ENCODE data around the gene HMGA1. TPM values are rescaled to one million over a fixed set of nuclear protein-coding genes. Genes with fewer than 3 reads are reported as not detected.
A peak's percentile ranks its signal among the peaks of the same experiment; 100 is the strongest.
"Not testable (repeated sequence)": the region's sequence is repeated elsewhere in the genome, so short reads cannot be mapped to it uniquely, and the experiment has no call there.

The HMGA1 gene
- total RNA-seq, 2 experiments from 2014 or later = 569 to 649 TPM

DNA sequence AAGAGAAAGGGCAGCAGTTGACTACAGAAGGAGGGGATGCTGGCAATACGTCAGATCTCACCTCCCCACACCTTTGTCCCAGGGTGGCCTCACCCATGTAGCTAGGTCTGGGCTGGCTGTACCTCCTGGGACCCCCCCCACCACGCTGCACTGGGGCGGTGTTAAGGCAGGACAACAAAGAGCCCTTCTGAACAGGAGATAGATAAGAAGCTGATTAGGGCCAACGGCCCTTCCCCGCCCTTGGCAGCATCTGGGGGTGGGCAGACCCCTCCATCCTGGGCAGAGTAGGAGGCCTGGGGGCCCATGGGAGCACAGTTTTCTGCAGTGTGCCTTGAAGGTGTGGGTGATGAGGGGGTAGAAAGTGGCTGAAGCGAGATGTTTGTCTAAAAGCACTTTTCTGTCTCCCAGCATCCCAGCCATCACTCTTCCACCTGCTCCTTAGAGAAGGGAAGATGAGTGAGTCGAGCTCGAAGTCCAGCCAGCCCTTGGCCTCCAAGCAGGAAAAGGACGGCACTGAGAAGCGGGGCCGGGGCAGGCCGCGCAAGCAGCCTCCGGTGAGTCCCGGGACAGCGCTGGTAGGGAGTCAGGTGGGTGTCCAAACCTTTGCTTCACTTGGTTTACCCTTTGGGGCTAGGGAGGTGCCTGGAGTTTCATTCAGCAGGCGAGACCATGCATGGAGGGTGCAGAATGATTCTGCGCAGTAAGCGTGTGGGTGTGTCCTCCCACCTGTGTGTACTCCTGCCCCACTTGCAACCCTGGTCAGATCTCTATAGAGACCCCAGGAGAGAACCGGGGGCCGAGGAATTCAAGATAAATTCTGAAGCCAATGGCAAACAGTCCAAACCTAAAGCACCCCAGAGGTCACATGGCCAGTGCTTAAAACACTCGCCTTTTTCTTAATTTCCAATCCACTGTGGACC lies 3.9 kb downstream of the HMGA1 start:
- CTCF ChIA-PET = interaction anchor here (1.3 to 1.6 kb wide), 2 partner anchors 9 to 45 kb away, joined by 3 to 5 read pairs; no protein-coding TSS in a partner anchor
- intact Hi-C loops (cut with DNase I, micrococcal nuclease) = no loop called here
- DNase-seq = no peak
- POLR2A ChIA-PET = interaction anchor here (0.7 to 1.5 kb wide), 3 partner anchors 17 to 418 kb away, joined by 3 to 5 read pairs (median 3); no protein-coding TSS in a partner anchor
- no peak for ATAC-seq
- Mint-ChIP-seq H3K4me1 (peaks cover 74% of the 10 kb centered on the region), H3K36me3 (ENCODE audit: low read depth) (peaks cover 62% of the 10 kb centered on the region), H3K4me3 (peak overlapping the region; percentile 85), H3K27ac (peak overlapping the region; percentile 94), H3K9me3 (ENCODE audit: low read depth) (no peaks in the 10 kb centered on the region), H3K27me3 (no peaks in the 10 kb centered on the region)

GRCh38 chr6:34241351-34242215 lies 4.9 kb downstream of the HMGA1 start:
- no peak for ATAC-seq
- no peak overlapping the region for H3K4me3 Mint-ChIP-seq
- H3K27me3 Mint-ChIP-seq = no peaks in the 10 kb centered on the region
- POLR2A ChIA-PET = interaction anchor here (0.7 kb wide), 2 partner anchors 8 to 31 kb away, joined by 3 read pairs; no protein-coding TSS in a partner anchor
- DNase-seq = no peak
- intact Hi-C loops (cut with DNase I, micrococcal nuclease) = no loop called here
- peak overlapping the region; percentile 94 for H3K27ac Mint-ChIP-seq
- CTCF ChIA-PET = interaction anchor here (0.8 kb wide), 1 partner anchor 51 kb away, joined by 4 read pairs; no protein-coding TSS in a partner anchor
- H3K4me1 Mint-ChIP-seq = peaks cover 79% of the 10 kb centered on the region
- peaks cover 72% of the 10 kb centered on the region for H3K36me3 Mint-ChIP-seq (ENCODE audit: low read depth)
- no peaks in the 10 kb centered on the region for H3K9me3 Mint-ChIP-seq (ENCODE audit: low read depth)

GRCh38 chr6:34242252-34243130 lies 5.8 kb downstream of the HMGA1 start:
- Mint-ChIP-seq H3K4me3 (peak overlapping the region; percentile 34), H3K27ac (peak overlapping the region; percentile 94), H3K27me3 (no peaks in the 10 kb centered on the region), H3K36me3 (ENCODE audit: low read depth) (peaks cover 73% of the 10 kb centered on the region), H3K4me1 (peaks cover 88% of the 10 kb centered on the region), H3K9me3 (ENCODE audit: low read depth) (no peaks in the 10 kb centered on the region)
- ChIA-PET POLR2A (interaction anchor here (0.7 kb wide), 1 partner anchor 32 kb away, joined by 3 read pairs; no protein-coding TSS in a partner anchor), CTCF (interaction anchor here (1.1 kb wide), 1 partner anchor 173 kb away, joined by 3 read pairs; no protein-coding TSS in a partner anchor)
- intact Hi-C loops (cut with DNase I, micrococcal nuclease) = loop anchor here in 1 of 2 experiments (1.0 kb wide), 1 partner anchor 46 kb away; no protein-coding TSS in a partner anchor
- ATAC-seq (peak; percentile 6), DNase-seq (peak; percentile 39)

- ChIA-PET CTCF (interaction anchor here (1.1 kb wide), 1 partner anchor 172 kb away, joined by 3 read pairs; no protein-coding TSS in a partner anchor), POLR2A (interaction anchor here (1.3 kb wide), 1 partner anchor 19 kb away, joined by 4 read pairs; no protein-coding TSS in a partner anchor)
- Mint-ChIP-seq H3K27me3 (no peaks in the 10 kb centered on the region), H3K4me3 (peak overlapping the region; percentile 34), H3K9me3 (ENCODE audit: low read depth) (no peaks in the 10 kb centered on the region), H3K4me1 (peaks cover 95% of the 10 kb centered on the region), H3K36me3 (ENCODE audit: low read depth) (peaks cover 70% of the 10 kb centered on the region), H3K27ac (peak overlapping the region; percentile 94)
- ATAC-seq = peak; percentile 5
- intact Hi-C loops (cut with DNase I, micrococcal nuclease) = loop anchor here in 1 of 2 experiments (1.0 kb wide), 1 partner anchor 47 kb away; no protein-coding TSS in a partner anchor
- peak; percentile 50 for DNase-seq
Observed at GRCh38 chr6:34243131-34243771, 6.6 kb downstream of the HMGA1 start.

DNA sequence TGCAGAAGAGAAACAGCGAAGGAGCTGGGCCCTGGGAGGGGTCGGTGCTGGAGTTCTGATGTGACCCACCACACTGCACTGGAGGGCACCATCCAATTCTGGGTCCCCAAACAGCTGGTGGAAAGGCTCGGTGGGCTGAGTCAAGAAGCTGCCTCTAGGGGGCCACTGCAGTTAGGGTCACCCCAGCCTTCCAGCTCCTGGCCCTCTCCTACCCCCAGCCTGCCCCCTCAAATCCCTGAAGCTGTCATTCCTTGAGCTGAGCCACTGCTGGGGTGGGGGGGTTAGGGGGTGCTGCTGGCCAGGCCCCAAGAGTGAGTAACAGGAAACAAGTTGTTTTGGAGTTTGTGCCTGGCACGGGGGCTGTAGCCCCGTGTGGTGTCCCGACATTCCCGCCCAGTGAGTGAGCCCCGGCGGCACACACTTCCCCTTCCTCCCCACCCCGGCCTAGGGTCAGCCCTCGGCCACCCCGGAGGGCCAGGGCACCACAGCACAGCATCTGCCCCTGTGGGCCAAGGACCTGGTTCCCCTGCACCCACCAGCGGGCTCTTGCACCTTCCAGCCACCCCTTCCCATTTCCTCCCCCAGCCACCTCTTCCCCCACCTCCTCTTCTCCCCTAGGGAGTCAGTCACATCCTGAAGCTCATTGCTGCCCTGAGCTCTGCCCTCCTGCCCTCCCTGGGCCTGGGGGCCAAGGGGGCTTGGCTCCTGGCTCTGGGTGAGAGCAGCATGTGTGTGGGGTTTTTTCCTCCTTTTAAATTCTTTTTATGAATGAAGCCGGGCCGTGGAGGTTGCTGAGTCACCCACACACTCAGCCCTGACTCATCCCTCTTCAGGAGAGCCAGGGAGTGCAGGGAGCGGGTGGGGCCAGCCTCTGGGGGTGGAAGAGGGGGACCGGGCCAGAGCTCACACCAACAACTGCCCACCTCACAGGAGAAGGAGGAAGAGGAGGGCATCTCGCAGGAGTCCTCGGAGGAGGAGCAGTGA lies 7.5 kb downstream of the HMGA1 start:
- ChIA-PET CTCF (interaction anchor here (0.6 to 0.8 kb wide), 2 partner anchors 49 to 452 kb away, joined by 3 to 4 read pairs; no protein-coding TSS in a partner anchor), POLR2A (interaction anchor here (1.3 kb wide), 1 partner anchor 20 kb away, joined by 4 read pairs; no protein-coding TSS in a partner anchor)
- no peaks in the 10 kb centered on the region for H3K27me3 Mint-ChIP-seq
- H3K27ac Mint-ChIP-seq = peak overlapping the region; percentile 94
- no peaks in the 10 kb centered on the region for H3K9me3 Mint-ChIP-seq (ENCODE audit: low read depth)
- H3K4me3 Mint-ChIP-seq = peak overlapping the region; percentile 10
- peaks cover 89% of the 10 kb centered on the region for H3K4me1 Mint-ChIP-seq
- intact Hi-C loops (cut with DNase I, micrococcal nuclease) = loop anchor here (1.0 kb wide), 1 partner anchor 48 kb away; no protein-coding TSS in a partner anchor
- DNase-seq = peak; percentile 87
- peak; percentile 47 for ATAC-seq
- H3K36me3 Mint-ChIP-seq (ENCODE audit: low read depth) = peaks cover 62% of the 10 kb centered on the region

- DNase-seq; ATAC-seq; POLR2A ChIA-PET; H3K27ac Mint-ChIP-seq; H3K9me3 Mint-ChIP-seq (ENCODE audit: low read depth); H3K4me3 Mint-ChIP-seq; H3K27me3 Mint-ChIP-seq: not testable (repeated sequence)
- H3K4me1 Mint-ChIP-seq = peaks cover 80% of the 10 kb centered on the region
- H3K36me3 Mint-ChIP-seq (ENCODE audit: low read depth) = peaks cover 55% of the 10 kb centered on the region
- intact Hi-C loops (cut with DNase I, micrococcal nuclease) = loop anchor here in 1 of 2 experiments (5.0 kb wide), 1 partner anchor 172 kb away; no protein-coding TSS in a partner anchor
- CTCF ChIA-PET = interaction anchor here (0.8 kb wide), 1 partner anchor 50 kb away, joined by 4 read pairs; no protein-coding TSS in a partner anchor
Observed at GRCh38 chr6:34245032-34245760, 8.5 kb downstream of the HMGA1 start.

GRCh38 chr6:34245761-34246140 lies 9.1 kb downstream of the HMGA1 start:
- peaks cover 75% of the 10 kb centered on the region for H3K4me1 Mint-ChIP-seq
- H3K4me3 Mint-ChIP-seq; DNase-seq; H3K27me3 Mint-ChIP-seq; ATAC-seq; POLR2A ChIA-PET; H3K9me3 Mint-ChIP-seq (ENCODE audit: low read depth): not testable (repeated sequence)
- intact Hi-C loops (cut with DNase I, micrococcal nuclease) = loop anchor here in 1 of 2 experiments (5.0 kb wide), 1 partner anchor 172 kb away; no protein-coding TSS in a partner anchor
- H3K27ac Mint-ChIP-seq = peak overlapping the region; percentile 8
- peaks cover 50% of the 10 kb centered on the region for H3K36me3 Mint-ChIP-seq (ENCODE audit: low read depth)
- CTCF ChIA-PET = interaction anchor here (5.1 kb wide), 1 partner anchor 170 kb away, joined by 34 read pairs; no protein-coding TSS in a partner anchor

DNA sequence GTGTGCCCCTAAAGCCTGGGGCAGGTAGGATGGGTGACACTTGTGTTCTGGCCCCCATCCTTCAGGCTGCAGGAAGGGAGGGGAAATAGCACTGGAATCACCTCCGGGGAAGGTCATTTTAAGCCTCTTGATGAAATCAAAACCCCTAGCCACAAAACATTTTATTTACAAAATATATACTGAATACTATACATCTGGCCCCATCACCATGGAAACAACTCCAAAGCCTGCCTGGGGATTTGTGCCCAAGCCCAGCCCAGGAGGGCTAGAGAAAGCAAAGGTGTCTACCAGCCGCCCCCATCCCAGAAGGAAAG lies 9.5 kb downstream of the HMGA1 start:
- ChIA-PET CTCF (interaction anchor here (5.1 kb wide), 1 partner anchor 169 kb away, joined by 34 read pairs; no protein-coding TSS in a partner anchor), POLR2A (no interaction called here)
- no peak for DNase-seq
- peaks cover 70% of the 10 kb centered on the region for H3K4me1 Mint-ChIP-seq
- ATAC-seq = no peak
- H3K27me3 Mint-ChIP-seq = no peaks in the 10 kb centered on the region
- no peak overlapping the region for H3K27ac Mint-ChIP-seq
- intact Hi-C loops (cut with DNase I, micrococcal nuclease) = loop anchor here in 1 of 2 experiments (5.0 kb wide), 1 partner anchor 171 kb away; no protein-coding TSS in a partner anchor
- peaks cover 46% of the 10 kb centered on the region for H3K36me3 Mint-ChIP-seq (ENCODE audit: low read depth)
- H3K4me3 Mint-ChIP-seq = no peak overlapping the region
- no peaks in the 10 kb centered on the region for H3K9me3 Mint-ChIP-seq (ENCODE audit: low read depth)

Data from activated CD4-positive, alpha-beta T cell treated with anti-CD3 and anti-CD28 coated beads for 36 hours (primary cell).